Measurements from ENCODE around the gene KIF13A.
"Not testable (repeated sequence)": the region's sequence is repeated elsewhere in the genome, so short reads cannot be mapped to it uniquely, and the experiment has no call there.

KIF13A gene

DNA sequence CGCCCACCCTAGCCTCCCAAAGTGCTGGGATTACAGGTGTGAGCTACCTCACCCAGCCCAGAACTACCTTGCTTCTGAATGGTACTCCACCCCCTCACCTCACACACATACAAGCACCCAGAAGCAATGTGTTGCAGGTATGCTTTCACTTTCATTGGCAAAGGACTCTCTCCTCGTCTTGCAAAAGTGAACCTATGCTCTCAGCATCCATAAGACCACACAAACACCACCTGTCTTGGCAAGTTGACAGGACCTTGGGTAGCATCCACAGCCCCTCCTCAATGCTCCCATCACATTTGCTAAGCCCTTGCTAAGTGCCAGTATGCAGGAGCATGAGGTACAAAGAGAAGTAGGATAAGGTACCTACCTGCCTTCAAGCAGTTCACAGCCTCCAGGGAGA lies 3.7 kb downstream of the KIF13A start:
- Histone ChIP-seq H3K9me3 (ENCODE audit: control insufficient read depth, insufficient read depth, low read length) (no peaks in the 10 kb centered on the region), H3K27me3 (ENCODE audit: control insufficient read depth, insufficient read depth, low read length) (no peaks in the 10 kb centered on the region), H3K9ac (ENCODE audit: low read depth, low read length) (no peak overlapping the region), H3K4me3 (ENCODE audit: low read depth, low read length) (no peak overlapping the region), H3K4me1 (ENCODE audit: control insufficient read depth, insufficient read depth, low read length) (peaks cover 39% of the 10 kb centered on the region), H3K36me3 (ENCODE audit: control insufficient read depth, insufficient read depth, low read length) (peaks cover 12% of the 10 kb centered on the region), H3K27ac (ENCODE audit: low read depth, low read length) (no peak overlapping the region)

DNA sequence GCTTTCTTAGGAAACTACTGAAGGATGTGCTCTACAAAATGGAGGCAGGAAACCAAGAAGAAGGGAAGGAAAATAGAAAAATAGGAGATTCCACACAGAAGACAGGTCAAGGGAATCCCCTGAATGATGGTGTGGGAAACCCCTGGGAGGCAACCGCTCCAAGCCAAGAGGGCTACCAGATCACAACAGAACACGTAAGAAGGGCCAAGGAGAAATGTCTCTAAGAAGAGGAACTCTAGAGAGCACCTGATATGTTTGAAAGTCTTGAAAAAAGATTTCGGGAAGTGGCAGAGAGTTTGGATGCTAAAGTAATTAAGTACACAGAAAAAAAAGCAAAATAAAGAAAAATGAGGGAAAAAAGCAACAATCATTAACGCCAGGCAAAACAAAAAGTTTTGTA lies 7.1 kb downstream of the KIF13A start:
- peaks cover 23% of the 10 kb centered on the region for H3K4me1 ChIP-seq (ENCODE audit: control insufficient read depth, insufficient read depth, low read length)
- no peak overlapping the region for H3K4me3 ChIP-seq (ENCODE audit: low read depth, low read length)
- H3K9me3 ChIP-seq (ENCODE audit: control insufficient read depth, insufficient read depth, low read length), result no peaks in the 10 kb centered on the region
- H3K36me3 ChIP-seq (ENCODE audit: control insufficient read depth, insufficient read depth, low read length), result peaks cover 12% of the 10 kb centered on the region
- no peaks in the 10 kb centered on the region for H3K27me3 ChIP-seq (ENCODE audit: control insufficient read depth, insufficient read depth, low read length)
- H3K27ac ChIP-seq (ENCODE audit: low read depth, low read length), result no peak overlapping the region
- no peak overlapping the region for H3K9ac ChIP-seq (ENCODE audit: low read depth, low read length)

DNA sequence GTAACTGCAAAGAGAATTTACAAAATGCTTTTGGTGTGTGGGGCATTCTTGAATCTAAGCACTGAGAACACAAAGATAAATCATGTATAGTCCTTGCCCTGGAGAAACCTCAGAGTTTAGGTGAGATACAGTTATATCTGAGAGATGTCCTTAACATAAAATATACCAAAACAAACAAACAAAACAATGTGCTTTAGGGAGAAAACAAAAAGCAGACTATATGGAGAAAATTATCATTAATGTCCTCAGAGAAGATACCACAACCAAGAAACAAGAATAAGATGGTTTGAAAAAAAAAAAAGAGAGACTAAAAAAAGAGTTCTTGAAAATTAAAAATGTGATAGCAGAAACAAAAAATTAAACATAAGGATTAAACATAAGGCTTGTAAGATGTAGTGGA lies 8.0 kb downstream of the KIF13A start:
- Histone ChIP-seq H3K27ac (ENCODE audit: low read depth, low read length) (no peak overlapping the region), H3K36me3 (ENCODE audit: control insufficient read depth, insufficient read depth, low read length) (peaks cover 12% of the 10 kb centered on the region), H3K9me3 (ENCODE audit: control insufficient read depth, insufficient read depth, low read length) (no peaks in the 10 kb centered on the region), H3K4me3 (ENCODE audit: low read depth, low read length) (no peak overlapping the region), H3K4me1 (ENCODE audit: control insufficient read depth, insufficient read depth, low read length) (peaks cover 15% of the 10 kb centered on the region), H3K9ac (ENCODE audit: low read depth, low read length) (no peak overlapping the region), H3K27me3 (ENCODE audit: control insufficient read depth, insufficient read depth, low read length) (no peaks in the 10 kb centered on the region)

DNA sequence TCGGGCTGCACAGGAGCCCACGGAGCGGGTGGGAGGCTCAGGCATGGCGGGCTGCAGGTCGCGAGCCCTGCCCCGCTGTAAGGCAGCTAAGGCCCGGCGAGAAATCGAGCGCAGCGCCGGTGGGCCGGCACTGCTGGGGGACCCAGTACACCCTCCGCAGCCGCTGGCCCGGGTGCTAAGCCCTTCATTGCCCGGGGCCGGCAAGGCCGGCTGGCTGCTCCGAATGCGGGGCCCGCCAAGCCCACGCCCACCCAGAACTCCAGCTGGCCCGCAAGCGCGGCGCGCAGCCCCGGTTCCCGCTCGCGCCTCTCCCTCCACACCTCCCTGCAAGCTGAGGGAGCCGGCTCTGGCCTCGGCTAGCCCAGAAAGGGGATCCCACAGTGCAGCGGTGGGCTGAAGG lies 11.2 kb downstream of the KIF13A start:
- H3K9ac ChIP-seq (ENCODE audit: low read depth, low read length); H3K9me3 ChIP-seq (ENCODE audit: control insufficient read depth, insufficient read depth, low read length); H3K36me3 ChIP-seq (ENCODE audit: control insufficient read depth, insufficient read depth, low read length); H3K4me3 ChIP-seq (ENCODE audit: low read depth, low read length); H3K27me3 ChIP-seq (ENCODE audit: control insufficient read depth, insufficient read depth, low read length); H3K27ac ChIP-seq (ENCODE audit: low read depth, low read length): not testable (repeated sequence)
- H3K4me1 ChIP-seq (ENCODE audit: control insufficient read depth, insufficient read depth, low read length), result peaks cover 27% of the 10 kb centered on the region

DNA sequence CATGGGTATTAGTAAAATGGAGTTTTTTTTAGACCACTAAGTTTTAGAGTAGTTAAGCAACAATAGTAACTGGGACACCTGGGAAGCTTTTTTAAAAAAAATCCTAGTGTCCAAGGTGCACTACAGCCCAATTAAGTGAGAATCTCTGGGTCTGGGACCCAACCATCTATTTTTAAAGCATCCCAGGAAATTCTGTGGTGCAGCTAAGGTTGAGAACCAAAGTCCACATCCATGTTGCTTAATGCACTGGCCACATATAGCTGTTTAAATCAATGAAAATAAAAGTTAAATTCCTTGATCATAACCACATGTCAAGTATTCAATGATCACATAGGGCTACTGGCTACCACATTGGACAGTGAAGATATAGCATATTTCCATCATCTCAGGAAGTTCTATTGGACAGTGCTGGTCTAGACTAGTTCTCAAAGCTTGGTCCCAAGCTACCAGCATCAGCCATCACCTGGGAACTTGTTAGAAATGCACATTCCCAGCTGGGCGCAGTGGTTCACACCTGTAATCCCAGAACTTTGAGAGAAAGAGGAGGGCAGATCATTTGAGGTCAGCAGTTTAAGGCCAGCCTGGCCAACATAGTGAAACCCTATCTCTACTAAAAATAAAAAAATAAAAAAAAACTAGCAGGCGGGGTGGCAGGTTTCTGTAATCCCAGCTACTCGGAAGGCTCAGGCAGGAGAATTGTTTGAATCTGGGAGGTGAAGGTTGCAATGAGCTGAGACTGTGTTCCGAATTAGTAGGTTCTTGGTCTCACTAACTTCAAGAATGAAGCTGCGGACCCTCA lies 12.7 kb downstream of the KIF13A start:
- peaks cover 26% of the 10 kb centered on the region for H3K4me1 ChIP-seq (ENCODE audit: control insufficient read depth, insufficient read depth, low read length)
- H3K36me3 ChIP-seq (ENCODE audit: control insufficient read depth, insufficient read depth, low read length), result no peaks in the 10 kb centered on the region
- no peaks in the 10 kb centered on the region for H3K27me3 ChIP-seq (ENCODE audit: control insufficient read depth, insufficient read depth, low read length)
- no peak overlapping the region for H3K27ac ChIP-seq (ENCODE audit: low read depth, low read length)
- no peak overlapping the region for H3K4me3 ChIP-seq (ENCODE audit: low read depth, low read length)
- H3K9me3 ChIP-seq (ENCODE audit: control insufficient read depth, insufficient read depth, low read length), result no peaks in the 10 kb centered on the region
- no peak overlapping the region for H3K9ac ChIP-seq (ENCODE audit: low read depth, low read length)

DNA sequence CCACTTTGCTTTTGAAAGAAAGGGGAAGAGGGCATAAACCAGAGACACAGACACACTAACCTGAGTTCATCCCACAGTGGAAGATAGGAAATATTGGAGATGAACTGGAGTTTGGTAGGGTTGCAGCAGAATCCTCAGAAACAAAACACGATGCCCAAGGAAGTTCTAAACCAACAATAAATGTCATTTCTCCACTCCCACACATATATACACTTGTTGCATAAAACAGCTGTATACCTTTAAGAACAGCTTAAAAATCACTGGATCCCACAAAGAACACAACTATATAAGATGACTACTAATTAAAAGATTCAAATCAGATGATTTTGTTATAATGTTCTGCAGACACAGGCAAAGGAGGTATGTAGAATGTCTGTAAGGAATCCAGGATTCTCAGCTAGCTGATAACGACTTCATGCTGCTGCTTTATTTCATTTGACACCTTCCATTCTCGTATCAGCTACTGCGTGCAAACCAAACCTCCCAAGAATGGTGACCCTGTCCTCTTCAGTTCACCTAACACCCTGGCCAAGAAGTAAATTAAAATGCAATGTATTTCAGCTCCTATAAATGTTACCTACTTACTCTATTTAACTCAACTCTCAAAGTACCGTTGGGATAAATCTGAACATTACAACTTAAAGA lies 14.3 kb downstream of the KIF13A start:
- H3K4me3 ChIP-seq (ENCODE audit: low read depth, low read length), result no peak overlapping the region
- peaks cover 32% of the 10 kb centered on the region for H3K4me1 ChIP-seq (ENCODE audit: control insufficient read depth, insufficient read depth, low read length)
- H3K9me3 ChIP-seq (ENCODE audit: control insufficient read depth, insufficient read depth, low read length), result no peaks in the 10 kb centered on the region
- H3K27me3 ChIP-seq (ENCODE audit: control insufficient read depth, insufficient read depth, low read length), result no peaks in the 10 kb centered on the region
- H3K27ac ChIP-seq (ENCODE audit: low read depth, low read length), result no peak overlapping the region
- H3K36me3 ChIP-seq (ENCODE audit: control insufficient read depth, insufficient read depth, low read length), result no peaks in the 10 kb centered on the region
- H3K9ac ChIP-seq (ENCODE audit: low read depth, low read length), result no peak overlapping the region

DNA sequence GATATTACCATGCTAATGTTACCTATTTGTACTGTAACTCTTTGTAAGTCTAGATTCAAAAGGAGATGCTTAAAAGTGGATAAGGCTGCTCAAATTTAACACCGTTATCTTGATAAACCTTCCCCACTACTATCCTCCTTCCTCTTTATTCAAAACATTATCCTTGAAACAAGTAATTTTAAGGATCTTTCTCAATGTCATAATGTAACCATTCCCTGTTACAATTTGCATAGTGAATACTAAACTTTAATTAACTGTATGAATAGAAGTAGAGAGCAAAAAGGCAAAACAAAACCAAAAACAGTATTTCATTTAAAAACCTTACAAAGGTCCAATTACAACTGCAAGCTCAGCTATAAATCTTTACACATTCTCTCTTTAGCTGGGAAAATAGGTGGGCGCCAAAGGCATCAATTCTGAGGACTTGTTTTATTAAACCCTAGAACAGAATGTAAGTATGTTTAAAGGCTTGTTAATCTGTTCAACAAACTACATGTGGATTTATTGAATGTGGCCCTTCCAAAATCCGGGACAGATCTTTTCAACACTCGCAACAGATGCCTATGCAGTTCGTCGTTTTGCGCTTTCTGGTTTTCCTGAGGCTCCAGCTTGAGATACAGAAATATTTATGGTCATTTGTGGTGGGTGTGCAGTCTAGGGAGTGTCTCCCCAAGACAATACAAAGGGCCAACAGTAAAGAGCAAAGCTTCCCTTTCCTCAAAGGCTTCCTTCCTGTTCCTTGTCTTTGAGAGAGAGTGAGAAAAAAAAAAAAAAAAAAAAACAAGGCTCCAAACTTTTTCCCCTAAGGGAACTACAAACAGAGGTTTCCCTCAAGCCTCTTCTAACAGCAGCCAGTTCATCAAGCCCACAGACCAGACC lies 15.1 kb downstream of the KIF13A start:
- H3K27ac ChIP-seq (ENCODE audit: low read depth, low read length), result peak overlapping the region; percentile 1
- no peak overlapping the region for H3K4me3 ChIP-seq (ENCODE audit: low read depth, low read length)
- peaks cover 38% of the 10 kb centered on the region for H3K4me1 ChIP-seq (ENCODE audit: control insufficient read depth, insufficient read depth, low read length)
- no peaks in the 10 kb centered on the region for H3K27me3 ChIP-seq (ENCODE audit: control insufficient read depth, insufficient read depth, low read length)
- no peaks in the 10 kb centered on the region for H3K9me3 ChIP-seq (ENCODE audit: control insufficient read depth, insufficient read depth, low read length)
- no peak overlapping the region for H3K9ac ChIP-seq (ENCODE audit: low read depth, low read length)
- H3K36me3 ChIP-seq (ENCODE audit: control insufficient read depth, insufficient read depth, low read length), result no peaks in the 10 kb centered on the region

DNA sequence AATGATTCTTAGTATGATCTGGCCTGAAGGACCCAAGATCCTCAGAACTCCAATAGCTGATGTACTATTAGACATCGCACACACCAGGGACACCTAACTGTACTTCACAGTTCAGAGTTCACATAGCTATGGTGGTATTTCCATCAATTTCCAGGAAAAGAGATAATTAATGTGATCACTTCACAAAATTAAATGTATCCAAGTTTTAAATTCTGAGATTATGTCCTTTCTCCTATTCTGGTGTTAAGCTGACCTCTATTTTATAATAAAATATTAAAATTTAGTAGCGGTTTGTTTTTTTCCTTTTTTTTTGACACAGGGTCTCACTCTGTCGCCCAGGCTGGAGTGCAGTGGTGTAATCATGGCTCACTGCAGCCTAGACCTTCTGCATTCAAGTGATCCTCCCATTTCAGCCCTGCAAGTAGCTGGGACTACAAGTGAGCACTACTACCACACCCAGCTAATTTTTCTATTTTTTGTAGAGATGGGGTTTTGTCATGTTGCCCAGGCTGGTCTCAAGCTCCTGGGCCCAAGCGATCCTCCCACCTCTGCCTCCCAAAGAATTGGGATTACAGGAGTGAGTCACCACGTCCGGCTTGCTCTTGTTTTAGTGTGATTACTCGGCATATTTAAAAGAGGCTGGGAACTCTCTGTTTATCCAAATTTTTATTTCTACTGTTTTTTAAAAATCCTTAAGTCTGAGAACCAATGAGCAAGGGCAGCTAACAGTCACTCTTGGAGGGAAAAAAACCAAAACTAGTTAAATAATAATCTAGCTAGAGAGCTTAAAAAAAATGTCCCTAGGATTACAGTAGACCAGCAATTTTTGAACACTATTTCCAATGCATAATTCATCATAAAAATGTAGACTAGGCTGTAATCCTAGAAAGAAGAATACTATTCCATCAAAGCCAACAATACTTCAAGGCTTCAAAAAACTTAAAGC lies 16.0 kb downstream of the KIF13A start:
- no peak overlapping the region for H3K27ac ChIP-seq (ENCODE audit: low read depth, low read length)
- no peaks in the 10 kb centered on the region for H3K27me3 ChIP-seq (ENCODE audit: control insufficient read depth, insufficient read depth, low read length)
- H3K4me3 ChIP-seq (ENCODE audit: low read depth, low read length), result no peak overlapping the region
- H3K36me3 ChIP-seq (ENCODE audit: control insufficient read depth, insufficient read depth, low read length), result no peaks in the 10 kb centered on the region
- H3K9ac ChIP-seq (ENCODE audit: low read depth, low read length), result no peak overlapping the region
- H3K9me3 ChIP-seq (ENCODE audit: control insufficient read depth, insufficient read depth, low read length), result no peaks in the 10 kb centered on the region
- peaks cover 38% of the 10 kb centered on the region for H3K4me1 ChIP-seq (ENCODE audit: control insufficient read depth, insufficient read depth, low read length)

DNA sequence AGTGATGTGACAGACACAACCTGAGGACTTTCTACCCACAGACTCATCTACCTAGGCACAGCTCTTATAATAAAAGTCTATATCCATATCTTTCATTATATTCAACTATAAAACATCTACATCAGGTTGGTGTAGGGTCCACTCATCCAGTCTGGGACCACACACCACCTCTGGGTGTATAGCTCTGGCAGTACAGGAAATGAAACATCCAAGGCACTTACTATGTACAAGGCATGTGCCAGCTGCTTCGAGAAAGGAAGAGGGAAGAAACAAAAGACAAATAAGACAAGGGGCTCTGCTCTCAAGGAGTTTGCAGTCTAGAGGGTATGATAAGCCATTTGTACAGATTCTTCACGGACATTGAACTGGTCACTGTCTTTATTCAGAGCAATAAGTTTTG lies 18.6 kb downstream of the KIF13A start:
- no peaks in the 10 kb centered on the region for H3K9me3 ChIP-seq (ENCODE audit: control insufficient read depth, insufficient read depth, low read length)
- no peaks in the 10 kb centered on the region for H3K27me3 ChIP-seq (ENCODE audit: control insufficient read depth, insufficient read depth, low read length)
- H3K36me3 ChIP-seq (ENCODE audit: control insufficient read depth, insufficient read depth, low read length), result no peaks in the 10 kb centered on the region
- no peak overlapping the region for H3K27ac ChIP-seq (ENCODE audit: low read depth, low read length)
- peaks cover 38% of the 10 kb centered on the region for H3K4me1 ChIP-seq (ENCODE audit: control insufficient read depth, insufficient read depth, low read length)
- no peak overlapping the region for H3K9ac ChIP-seq (ENCODE audit: low read depth, low read length)
- H3K4me3 ChIP-seq (ENCODE audit: low read depth, low read length), result no peak overlapping the region

Measured in HUES48 (cell line).